NCI-H1048 (cell line): ENCODE results near the gene ITSN1.
"Not testable (repeated sequence)": the region's sequence is repeated elsewhere in the genome, so short reads cannot be mapped to it uniquely, and the experiment has no call there.

Experiments used
- DNase-seq: peaks from one replicate; lab custom pipeline; 2025; lab: John Stamatoyannopoulos, UW

The ITSN1 gene

DNA sequence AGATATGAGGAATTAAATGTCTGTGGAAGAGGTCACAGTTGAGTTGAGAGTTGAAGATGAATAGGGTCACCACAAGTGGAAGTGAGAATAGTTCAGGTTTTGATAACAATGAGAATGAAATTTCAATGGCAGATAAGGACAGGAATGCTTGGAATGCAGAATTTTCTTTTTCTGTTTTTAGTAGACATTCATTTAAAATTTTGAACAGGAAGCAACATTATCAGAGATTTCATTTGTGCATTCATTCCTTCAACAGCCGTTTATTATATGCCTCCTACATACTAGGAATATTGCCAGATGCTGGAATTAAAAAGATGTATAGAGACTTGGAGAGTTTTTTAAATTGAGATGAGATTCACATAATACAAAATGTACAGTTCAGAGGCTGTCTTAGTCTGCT is 126.8 kb downstream of the ITSN1 start:
- no peak for DNase-seq

DNA sequence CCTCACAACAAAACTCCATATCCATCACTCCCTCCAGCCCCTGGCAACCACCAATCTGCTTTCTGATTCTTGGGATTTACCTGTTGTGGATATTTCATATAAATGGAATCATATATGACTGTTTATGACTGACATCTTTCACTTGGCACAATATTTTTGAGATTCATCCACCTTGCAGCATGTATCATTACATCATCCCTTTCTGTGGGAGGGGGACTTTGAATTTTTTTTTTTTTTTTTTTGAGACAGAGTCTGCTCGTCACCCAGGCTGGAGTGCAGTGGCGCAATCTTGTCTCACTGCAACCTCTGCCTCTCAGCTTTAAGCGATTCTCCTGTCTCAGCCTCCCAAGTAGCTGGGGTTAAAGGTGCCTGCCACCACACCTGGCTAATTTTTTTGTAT is 128.2 kb downstream of the ITSN1 start:
- DNase-seq: no peak

- DNase-seq: no peak
Observed at GRCh38 chr21:33771976-33772375, 129.7 kb downstream of the ITSN1 start.

- DNase-seq: no peak
Observed at GRCh38 chr21:33774551-33774950, 132.2 kb downstream of the ITSN1 start.

DNA sequence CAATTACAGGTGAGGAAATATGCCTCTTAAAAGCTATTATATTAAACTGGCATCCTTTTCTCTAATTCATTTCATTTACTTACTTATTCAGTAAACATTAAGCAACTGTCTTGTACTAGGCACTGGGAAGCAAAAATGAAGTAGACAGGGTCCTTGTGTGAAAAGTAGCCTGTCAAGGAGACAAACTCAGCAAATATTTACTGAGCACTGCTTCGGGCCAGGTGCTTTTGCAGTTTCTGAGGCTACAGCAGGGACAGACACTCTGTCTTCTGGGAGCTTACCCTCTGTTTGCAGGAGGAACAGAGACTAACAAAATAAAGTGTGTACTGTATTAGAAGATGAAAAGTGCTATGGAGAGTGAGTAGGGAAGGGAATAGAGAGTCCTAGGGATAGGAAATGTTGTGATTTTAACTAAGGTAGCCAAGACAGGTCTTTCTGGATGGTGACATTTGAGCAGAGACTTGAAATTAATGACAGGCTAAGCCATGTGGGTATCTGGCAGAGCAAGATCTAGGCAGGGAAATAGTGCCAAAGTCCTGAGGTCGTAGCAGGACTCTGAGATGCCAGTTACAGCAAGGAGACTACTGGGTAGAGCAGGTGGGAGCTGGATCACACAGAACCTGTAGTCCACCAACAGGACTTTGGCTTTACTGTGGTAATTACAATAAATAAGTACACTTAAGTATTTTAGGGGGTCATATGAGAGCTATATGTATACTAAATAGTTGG is 133.0 kb downstream of the ITSN1 start:
- no peak for DNase-seq

DNA sequence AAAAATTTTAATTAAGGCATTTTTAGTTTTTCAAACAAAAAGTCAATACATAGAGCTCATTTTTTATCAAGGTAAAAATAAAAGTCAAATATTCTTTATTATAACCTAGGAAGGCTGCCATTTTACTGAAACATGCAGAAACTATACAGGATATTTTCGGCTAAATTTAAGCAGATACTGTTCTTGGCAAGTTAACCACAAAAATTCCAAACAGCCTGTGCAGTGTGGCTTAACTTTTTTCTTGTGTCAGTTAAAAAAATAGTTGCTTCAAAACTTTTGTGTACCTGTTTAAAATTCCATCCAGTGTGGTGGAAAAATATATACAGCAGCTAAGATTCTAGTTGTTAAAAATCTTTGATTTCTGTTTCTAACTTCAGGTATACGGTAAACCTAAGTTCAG is 138.3 kb downstream of the ITSN1 start:
- no peak for DNase-seq

- no peak for DNase-seq
Observed at GRCh38 chr21:33781121-33781520, 138.8 kb downstream of the ITSN1 start.

DNA sequence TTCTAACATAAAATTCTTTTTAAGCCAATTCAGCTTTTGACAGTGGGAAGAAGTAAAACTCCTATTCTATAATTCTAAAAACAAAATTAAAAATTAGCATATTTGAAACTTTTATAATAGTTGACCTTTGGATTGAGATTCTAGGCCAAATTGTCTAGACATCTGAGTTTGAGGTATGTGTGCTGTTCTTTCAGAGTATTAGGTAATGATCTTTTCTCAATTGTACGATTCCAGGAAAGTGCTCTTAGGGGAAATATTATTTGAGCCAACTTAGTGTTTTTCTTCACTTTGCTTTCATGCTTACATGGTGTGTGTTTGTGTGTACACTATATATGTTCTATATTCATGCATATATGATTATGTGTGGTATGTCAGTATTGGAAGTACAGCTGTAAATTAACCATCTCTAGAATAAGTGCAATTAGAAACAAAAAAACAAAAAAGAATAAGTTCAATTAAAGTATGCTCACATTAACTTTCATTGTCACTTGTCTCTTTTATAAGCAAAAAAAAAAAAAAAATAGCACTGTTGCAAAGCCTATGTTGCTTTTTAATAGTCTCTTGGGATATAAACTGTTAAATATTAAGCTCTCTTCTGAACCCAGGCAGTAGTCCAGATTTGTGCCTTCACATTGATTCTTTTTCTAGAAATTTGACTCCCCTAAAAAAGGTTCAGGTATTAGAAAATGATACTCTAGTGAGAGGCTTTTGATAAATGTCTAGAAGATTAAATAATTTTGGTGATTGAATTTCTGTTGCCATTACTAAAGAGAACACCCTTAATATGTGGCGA is 141.1 kb downstream of the ITSN1 start:
- no peak for DNase-seq

- DNase-seq: no peak
Observed at GRCh38 chr21:33787431-33787830, 145.1 kb downstream of the ITSN1 start.

- DNase-seq: not testable (repeated sequence)
Observed at GRCh38 chr21:33788438-33788837, 146.1 kb downstream of the ITSN1 start.

DNA sequence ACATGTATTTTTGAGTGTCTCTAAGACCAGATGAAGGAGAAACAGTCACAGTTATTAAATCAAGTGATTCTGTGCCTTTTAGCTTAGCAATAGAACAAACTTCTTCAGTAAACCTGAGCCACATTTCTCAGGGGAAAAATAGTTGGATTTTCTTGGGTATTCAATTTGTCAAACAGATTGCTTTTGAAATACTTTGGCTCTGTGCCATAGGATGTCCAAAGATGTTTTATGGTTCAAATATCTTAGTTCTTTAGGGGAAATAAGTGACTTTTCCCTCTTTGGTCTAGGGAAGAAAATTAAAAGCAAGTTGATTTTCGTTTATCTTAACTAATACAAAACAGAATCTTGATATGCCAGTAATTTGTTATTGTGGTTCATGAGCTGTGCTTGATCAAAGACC is 147.4 kb downstream of the ITSN1 start:
- no peak for DNase-seq

DNA sequence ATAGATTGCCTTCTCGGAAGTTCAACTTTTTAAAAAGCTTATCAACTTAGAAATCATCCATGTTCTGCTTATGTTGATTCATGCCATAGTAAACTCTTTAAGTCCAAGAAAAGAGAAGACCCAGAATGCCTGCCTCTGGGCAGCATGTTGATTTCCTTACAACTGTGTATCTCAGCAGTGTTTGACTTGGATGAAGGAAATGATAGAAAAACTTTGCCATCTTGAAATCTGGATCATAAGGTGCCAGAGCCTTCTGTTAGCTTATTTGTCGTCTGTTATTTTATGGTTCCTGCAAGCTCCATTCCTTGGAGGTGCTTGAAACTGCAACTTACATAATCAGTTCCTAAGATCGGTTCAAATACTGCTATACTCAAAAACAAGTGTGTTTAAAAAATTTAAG is 148.8 kb downstream of the ITSN1 start:
- DNase-seq: no peak

GRCh38 chr21:33794596-33794995 is 152.3 kb downstream of the ITSN1 start:
- DNase-seq: no peak

DNA sequence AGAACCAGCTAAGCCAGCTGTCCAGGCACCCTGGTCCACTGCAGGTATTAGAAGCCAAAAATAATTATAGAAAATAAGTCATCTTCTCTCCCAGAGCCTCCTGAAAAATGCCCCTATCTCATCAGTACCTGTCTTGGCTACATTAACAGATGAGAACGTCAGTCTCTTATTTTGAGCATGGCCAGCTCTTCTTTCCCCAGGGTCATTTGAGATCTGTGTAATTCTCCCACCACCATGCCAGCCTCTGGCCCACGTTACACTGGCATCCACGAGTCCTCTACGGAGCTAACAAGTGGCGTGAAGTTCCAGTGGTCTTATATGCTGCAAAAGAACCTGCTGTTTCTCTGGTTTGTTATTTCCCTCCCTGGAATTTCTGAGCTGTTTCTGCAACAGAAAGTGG is 155.3 kb downstream of the ITSN1 start:
- no peak for DNase-seq

GRCh38 chr21:33799378-33800090 is 157.2 kb downstream of the ITSN1 start:
- DNase-seq: no peak

- DNase-seq: no peak
Observed at GRCh38 chr21:33800753-33801423, 158.6 kb downstream of the ITSN1 start.

GRCh38 chr21:33801424-33802405 is 159.4 kb downstream of the ITSN1 start:
- peak; percentile 19 for DNase-seq

GRCh38 chr21:33802481-33802880 is 160.2 kb downstream of the ITSN1 start:
- no peak for DNase-seq

DNA sequence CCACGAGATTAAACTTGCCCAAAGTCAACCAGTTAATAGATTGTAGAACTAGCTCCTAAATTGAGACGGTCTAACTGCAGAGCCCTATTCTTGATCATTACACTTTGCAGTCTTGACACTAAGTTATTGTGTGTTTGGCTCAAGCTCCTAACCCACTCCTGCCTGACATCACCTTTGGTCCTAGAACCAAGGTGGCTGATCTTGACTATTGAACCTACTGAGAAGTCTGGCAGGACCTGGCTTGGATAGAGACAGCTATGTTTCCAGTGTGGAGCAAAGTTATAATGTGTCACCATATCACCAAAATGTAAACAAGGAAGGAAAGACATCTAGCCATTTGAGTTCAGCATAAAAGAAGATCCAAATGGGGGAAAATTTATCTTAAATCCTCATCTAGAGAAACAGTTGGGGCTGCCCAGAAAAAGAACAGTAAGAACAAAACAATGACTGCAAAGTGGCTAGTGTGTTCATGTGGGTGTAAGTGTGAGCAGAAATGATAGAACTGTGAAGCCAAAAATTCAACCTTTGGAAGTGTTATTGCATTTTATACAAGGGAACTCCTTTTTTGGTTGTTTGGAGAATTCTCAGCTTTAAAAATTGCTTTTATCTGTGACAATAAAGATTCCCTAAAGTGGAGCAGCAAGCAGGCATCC is 166.5 kb downstream of the ITSN1 start:
- no peak for DNase-seq

DNA sequence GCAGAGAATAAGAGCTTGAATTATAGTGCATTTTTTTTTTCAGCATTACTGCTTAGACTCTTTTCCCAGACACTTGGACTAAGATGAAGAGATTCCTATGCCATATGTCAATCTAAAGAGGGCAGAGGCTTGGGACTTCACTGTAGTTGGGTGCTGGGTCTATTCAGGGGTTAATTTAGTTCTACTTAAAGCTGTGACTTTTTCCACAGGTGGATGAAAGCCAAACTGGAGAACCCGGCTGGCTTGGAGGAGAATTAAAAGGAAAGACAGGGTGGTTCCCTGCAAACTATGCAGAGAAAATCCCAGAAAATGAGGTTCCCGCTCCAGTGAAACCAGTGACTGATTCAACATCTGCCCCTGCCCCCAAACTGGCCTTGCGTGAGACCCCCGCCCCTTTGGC is 168.5 kb downstream of the ITSN1 start:
- DNase-seq: no peak
